OCI-LY7 (cell line): ENCODE data around the gene EFCAB7. TPM values are rescaled to one million over a fixed set of nuclear protein-coding genes. Genes with fewer than 3 reads are reported as not detected.
"Not testable (repeated sequence)": the region's sequence is repeated elsewhere in the genome, so short reads cannot be mapped to it uniquely, and the experiment has no call there.

Experiments
- BruUV-seq: library from RNA; stranded (reverse); fragments of 400-500 nt; replicated peaks from 2 replicates; lab custom pipeline; 2021; lab: Mats Ljungman, UMichigan
- CTCF ChIA-PET: fragments of 300-600 bp; sonication (Branson Sonifier 250); formaldehyde crosslinking; loops from one replicate; lab custom pipeline; 2022; ENCODE audit warnings: antibody characterized with exemption; ENCODE audit not compliant: unreplicated experiment; lab: Charles Lee
- POLR2A ChIA-PET: fragments of 300-600 bp; sonication (Branson Sonifier 250); formaldehyde crosslinking; loops from one replicate; lab custom pipeline; 2022; ENCODE audit warnings: antibody characterized with exemption; lab: Charles Lee
- DNase-seq: peaks from one replicate; pipeline ENCODE4 v3.0.0-alpha.2; 2015; ENCODE audit warnings: low spot score
- H2AFZ ChIP-seq: fragments of 200-600 bp; sonication (generic), shearing (Covaris generic); 2 replicates; pipeline ENCODE4 v1.6.1; 2014; ENCODE audit warnings: mild to moderate bottlenecking, antibody characterized with exemption, low read length, moderate library complexity
- H3K27ac ChIP-seq: fragments of 200-600 bp; sonication (generic); 2 replicates; pipeline ENCODE4 v1.5.1; 2014; ENCODE audit warnings: mixed run types, low read depth, mild to moderate bottlenecking, moderate library complexity, low read length, inconsistent platforms; ENCODE audit not compliant: poor library complexity, severe bottlenecking
- H3K36me3 ChIP-seq: fragments of 200-600 bp; sonication (generic); 2 replicates; pipeline ENCODE4 v1.6.1; 2014; ENCODE audit warnings: mild to moderate bottlenecking, antibody characterized with exemption, low read length, moderate library complexity, mixed read lengths; ENCODE audit not compliant: insufficient read depth
- H3K4me1 ChIP-seq: fragments of 200-600 bp; sonication (generic); 2 replicates; pipeline ENCODE4 v1.5.1; 2014; ENCODE audit warnings: mild to moderate bottlenecking, low read length; ENCODE audit not compliant: insufficient read depth, poor library complexity, severe bottlenecking
- H3K4me2 ChIP-seq: fragments of 200-600 bp; sonication (generic); 2 replicates; pipeline ENCODE4 v1.6.1; 2014; ENCODE audit warnings: mild to moderate bottlenecking, low read length
- H3K4me3 ChIP-seq: fragments of 200-600 bp; sonication (generic); 2 replicates; pipeline ENCODE4 v1.5.1; 2014; ENCODE audit warnings: mild to moderate bottlenecking, low read depth, low read length; ENCODE audit not compliant: poor library complexity, severe bottlenecking
- H3K79me2 ChIP-seq: fragments of 200-600 bp; sonication (generic); 2 replicates; pipeline ENCODE4 v1.6.1; 2016; ENCODE audit warnings: low read depth, mild to moderate bottlenecking, low read length, moderate library complexity, mixed read lengths; ENCODE audit not compliant: insufficient read depth
- H3K9me2 ChIP-seq: fragments of 200-600 bp; sonication (generic); 2 replicates; pipeline ENCODE4 v1.6.1; 2016; ENCODE audit warnings: mild to moderate bottlenecking, low read length, mixed read lengths; ENCODE audit not compliant: insufficient read depth
- H3K9me3 ChIP-seq: fragments of 200-600 bp; sonication (generic); 2 replicates; pipeline ENCODE4 v1.6.1; 2014; ENCODE audit warnings: mild to moderate bottlenecking, mixed run types, low read length, mixed read lengths
- H4K20me1 ChIP-seq: fragments of 200-600 bp; sonication (generic); 2 replicates; pipeline ENCODE4 v1.6.1; 2014; ENCODE audit warnings: mild to moderate bottlenecking, antibody characterized with exemption, low read length, moderate library complexity, mixed read lengths; ENCODE audit not compliant: insufficient read depth
- CTCF ChIP-seq: fragments of 200-600 bp; sonication (generic); conservative IDR thresholded peaks from 2 replicates; pipeline ENCODE4 v1.5.1; 2014; ENCODE audit warnings: mild to moderate bottlenecking, antibody characterized with exemption, low read length, moderate library complexity, mixed read lengths
- EZH2phosphoT487 ChIP-seq: fragments of 200-600 bp; sonication (generic); IDR thresholded peaks from 2 replicates; pipeline ENCODE4 v1.6.1; 2018; ENCODE audit warnings: low read depth, borderline replicate concordance, mild to moderate bottlenecking, mixed run types, antibody characterized with exemption, low read length, moderate library complexity, mixed read lengths
- intact Hi-C: fragments of 100-400 bp; cut with micrococcal nuclease; formaldehyde crosslinking; loops from one replicate; pipeline ENCODE4 v1.10.0; 2022; ENCODE audit not compliant: unreplicated experiment
- total RNA-seq, 2 experiments: library from RNA; depleted of rRNA in 1 of 2; stranded (reverse); fragments of >200 nt in 1 of 2; shearing (Covaris generic) in 1 of 2; gene quantifications; 2 replicates each; pipeline ENCODE4 v1.2.3, GENCODE V29; 2014 to 2022

The EFCAB7 gene
- total RNA-seq, 2 experiments from 2014 or later: 10.5 to 11.8 TPM

GRCh38 chr1:63575340-63575826 lies 52.1 kb downstream of the EFCAB7 start:
- peak; percentile 41 for DNase-seq
- BruUV-seq: no TSS peak
- POLR2A ChIA-PET: no interaction called here

GRCh38 chr1:63586326-63586725 lies 63.0 kb downstream of the EFCAB7 start:
- CTCF ChIA-PET, BruUV-seq, H3K36me3 ChIP-seq, H2AFZ ChIP-seq, DNase-seq, H3K9me2 ChIP-seq, H3K79me2 ChIP-seq, intact Hi-C loops, H3K4me1 ChIP-seq, H4K20me1 ChIP-seq, POLR2A ChIA-PET, H3K4me2 ChIP-seq, H3K9me3 ChIP-seq, H3K4me3 ChIP-seq, H3K27ac ChIP-seq: not testable (repeated sequence)

More at GRCh38 chr1:63575340-63575826, 52.1 kb downstream of the EFCAB7 start:
- H3K4me3 ChIP-seq: no peak overlapping the region
- H3K4me1 ChIP-seq: no peaks in the 10 kb centered on the region
- intact Hi-C loops: loop anchor here (5.0 kb wide), 1 partner anchor 672 kb away; no protein-coding TSS in a partner anchor
- no peak overlapping the region for H3K4me2 ChIP-seq
- no peaks in the 10 kb centered on the region for H3K9me3 ChIP-seq
- no peak overlapping the region for H3K27ac ChIP-seq
- CTCF ChIA-PET: no interaction called here
- no peaks in the 10 kb centered on the region for H3K9me2 ChIP-seq
- H2AFZ ChIP-seq: no peak overlapping the region
- no peak for TF ChIP-seq EZH2phosphoT487
- peak; percentile 83 for TF ChIP-seq CTCF
- no peaks in the 10 kb centered on the region for H3K36me3 ChIP-seq
- no peaks in the 10 kb centered on the region for H4K20me1 ChIP-seq
- H3K79me2 ChIP-seq: no peaks in the 10 kb centered on the region

- H3K4me2 ChIP-seq: no peak overlapping the region
- no peak overlapping the region for H3K4me3 ChIP-seq
- no peaks in the 10 kb centered on the region for H3K9me3 ChIP-seq
- BruUV-seq: no TSS peak
- intact Hi-C loops: loop anchor here (10.0 kb wide), 1 partner anchor 235 kb away; no protein-coding TSS in a partner anchor
- no peak overlapping the region for H3K27ac ChIP-seq
- no peak overlapping the region for H2AFZ ChIP-seq
- H3K9me2 ChIP-seq: no peaks in the 10 kb centered on the region
- peaks cover 3% of the 10 kb centered on the region; the same call in 1 of the 2 replicates for H3K79me2 ChIP-seq
- H4K20me1 ChIP-seq: no peaks in the 10 kb centered on the region
- H3K4me1 ChIP-seq: peaks cover 11% of the 10 kb centered on the region
- H3K36me3 ChIP-seq: no peaks in the 10 kb centered on the region
- ChIA-PET CTCF (no interaction called here), POLR2A (no interaction called here)
- no peak for TF ChIP-seq CTCF
- no peak for DNase-seq
These were observed 66.8 kb downstream of the EFCAB7 start for GRCh38 chr1:63590166-63590560.
